GM19452 (cell line): ENCODE data around the gene USP30.

Experiments
- ATAC-seq: cut with Tn5 transposase; IDR thresholded peaks from one replicate; pipeline ENCODE4 v1.9.1; 2021; ENCODE audit not compliant: unreplicated experiment

The USP30 gene

DNA sequence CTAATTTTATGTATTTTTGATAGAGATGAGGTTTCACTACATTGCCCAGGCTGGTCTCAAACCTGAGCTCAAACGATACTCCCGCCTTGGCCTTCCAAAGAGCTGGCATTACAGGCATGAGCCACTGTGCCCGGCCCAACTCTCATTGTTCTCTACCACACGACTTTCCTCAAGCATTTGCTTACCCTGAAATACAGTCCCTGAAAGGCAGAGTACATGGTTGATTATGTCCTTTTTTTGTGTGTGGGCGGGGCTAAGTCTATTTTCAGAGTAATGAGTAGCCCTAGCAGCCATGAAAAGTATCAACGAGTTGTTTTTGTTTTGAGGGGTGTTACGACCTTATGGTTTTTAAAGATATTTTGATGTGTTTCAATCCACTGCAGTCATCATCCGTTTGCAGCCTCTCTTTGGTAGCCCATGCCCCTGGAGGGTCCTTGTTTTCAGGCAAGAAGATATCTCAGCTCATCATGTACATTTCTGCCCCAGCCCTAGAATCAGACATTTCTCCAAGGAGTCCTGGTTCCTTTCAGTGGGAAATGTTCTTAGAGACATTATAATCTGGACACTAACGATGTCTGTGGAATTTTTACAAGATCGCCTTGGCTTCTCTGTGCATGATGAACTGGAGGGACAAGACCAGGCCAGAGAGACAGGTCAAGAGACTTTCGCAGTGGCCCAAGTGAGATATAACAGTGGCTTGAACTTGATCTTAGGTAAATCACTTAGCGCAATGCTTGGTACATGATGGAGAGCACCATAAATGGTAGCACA is 72.7 kb downstream of the USP30 start:
- no peak for ATAC-seq

DNA sequence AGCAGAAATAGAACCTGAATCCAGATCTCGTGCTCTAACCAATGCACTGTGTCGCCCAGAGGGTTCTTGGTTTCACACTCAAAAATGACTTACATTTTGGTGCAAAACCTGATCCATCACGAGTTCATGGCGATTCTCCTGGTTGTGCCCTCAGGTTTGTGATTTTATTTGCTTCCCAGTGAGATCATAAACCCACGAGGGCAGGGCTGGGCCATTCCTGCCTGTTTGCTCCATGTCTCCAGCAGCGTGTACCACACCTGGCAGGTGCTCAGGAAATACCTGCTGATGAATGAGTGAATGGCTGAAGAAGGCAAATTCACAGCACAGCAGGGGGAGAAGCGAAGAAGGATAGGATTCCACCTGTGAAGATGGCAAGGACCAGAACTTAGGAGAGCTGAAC is 73.4 kb downstream of the USP30 start:
- ATAC-seq, result no peak

DNA sequence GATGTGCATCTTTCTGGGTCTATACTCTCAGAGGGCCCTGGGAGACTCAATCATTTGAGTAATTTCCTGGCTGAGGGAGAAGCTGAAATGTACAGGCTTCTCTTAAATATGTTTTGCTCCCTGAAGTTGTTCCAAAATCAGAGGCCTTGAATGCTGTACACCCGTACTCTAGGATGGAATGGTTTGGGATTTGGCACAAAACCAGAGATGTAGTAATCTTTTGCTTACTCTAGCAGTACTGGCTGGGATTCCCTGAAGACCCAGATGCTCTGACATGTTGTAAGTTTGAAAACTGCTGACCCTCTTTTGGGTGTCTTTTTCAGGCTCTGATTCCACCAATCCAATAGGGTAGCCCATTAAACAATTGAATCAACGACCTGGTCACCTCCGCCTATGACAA is 74.4 kb downstream of the USP30 start:
- ATAC-seq, result no peak

DNA sequence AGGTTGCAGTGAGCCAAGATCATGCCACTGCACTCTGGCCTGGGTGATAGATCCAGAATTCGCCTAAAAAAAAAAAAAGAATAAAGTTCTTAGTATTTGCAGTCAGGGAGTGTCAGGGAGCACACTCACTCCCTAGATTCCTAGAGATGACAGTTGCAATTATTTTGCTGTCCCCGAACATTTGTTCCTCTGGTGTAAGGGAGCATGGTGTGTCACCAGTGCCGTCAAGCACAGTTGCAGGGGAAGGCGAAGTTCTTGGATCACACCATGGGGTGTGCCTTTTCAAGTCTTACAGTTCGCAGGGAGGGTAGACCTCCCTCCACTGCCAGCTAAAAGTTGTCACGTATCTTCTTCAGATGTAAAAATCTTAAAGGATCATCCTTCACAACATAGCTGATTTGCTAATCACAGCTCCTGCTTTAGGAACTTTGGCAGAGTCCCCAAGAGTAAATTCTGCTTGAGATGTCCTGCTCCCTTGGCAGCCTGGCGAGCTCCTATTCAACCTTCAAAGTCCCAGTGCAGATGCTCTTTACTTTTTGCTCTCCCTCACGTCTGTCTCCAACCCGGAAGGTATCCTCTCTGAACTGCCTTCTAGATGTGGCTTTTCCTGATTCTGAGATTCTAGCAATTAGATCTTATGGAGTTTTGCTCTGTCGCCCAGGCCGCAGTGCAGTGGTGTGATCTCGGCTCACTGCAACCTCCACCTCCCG is 75.3 kb downstream of the USP30 start:
- no peak for ATAC-seq

DNA sequence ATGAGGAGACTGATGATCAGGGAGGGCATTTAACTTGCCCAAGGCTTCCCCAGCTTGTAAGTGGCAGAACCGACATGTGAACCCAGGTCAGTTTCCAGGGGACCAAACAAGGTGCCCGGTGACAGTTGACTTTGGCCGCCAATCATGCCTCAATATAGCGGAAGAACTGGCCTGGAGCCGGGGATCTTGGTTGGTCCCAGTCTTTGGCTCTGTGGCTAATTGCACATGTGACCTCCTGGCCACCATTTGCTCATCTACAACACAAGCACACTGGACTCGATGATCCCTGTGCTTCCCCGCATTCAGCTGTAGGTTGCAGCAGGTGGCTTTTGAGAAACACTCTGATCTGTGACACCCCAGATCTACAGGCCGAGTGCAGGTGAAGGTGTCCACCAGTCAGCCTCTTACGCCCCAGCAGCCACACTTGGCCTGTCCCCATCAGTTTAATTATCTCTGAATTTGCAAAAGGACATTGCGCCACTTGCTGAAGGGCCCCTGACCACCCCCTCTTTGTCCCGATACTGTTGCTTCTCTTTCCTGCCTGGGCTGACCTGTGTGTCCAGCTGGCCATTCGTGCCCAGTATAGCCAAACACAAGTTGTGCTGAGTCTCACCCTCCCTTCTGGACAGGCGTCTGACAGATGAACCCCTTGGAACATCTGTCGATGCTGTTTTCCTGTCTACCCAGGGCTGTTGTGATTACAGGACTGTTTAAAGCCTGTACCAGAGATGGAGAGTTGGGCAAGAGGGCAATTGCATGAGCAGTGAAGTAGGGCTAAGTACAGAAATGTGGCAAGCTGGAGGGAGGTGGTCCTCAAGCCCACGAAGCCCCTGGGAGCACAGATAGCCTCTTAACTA is 78.1 kb downstream of the USP30 start:
- ATAC-seq, result no peak

DNA sequence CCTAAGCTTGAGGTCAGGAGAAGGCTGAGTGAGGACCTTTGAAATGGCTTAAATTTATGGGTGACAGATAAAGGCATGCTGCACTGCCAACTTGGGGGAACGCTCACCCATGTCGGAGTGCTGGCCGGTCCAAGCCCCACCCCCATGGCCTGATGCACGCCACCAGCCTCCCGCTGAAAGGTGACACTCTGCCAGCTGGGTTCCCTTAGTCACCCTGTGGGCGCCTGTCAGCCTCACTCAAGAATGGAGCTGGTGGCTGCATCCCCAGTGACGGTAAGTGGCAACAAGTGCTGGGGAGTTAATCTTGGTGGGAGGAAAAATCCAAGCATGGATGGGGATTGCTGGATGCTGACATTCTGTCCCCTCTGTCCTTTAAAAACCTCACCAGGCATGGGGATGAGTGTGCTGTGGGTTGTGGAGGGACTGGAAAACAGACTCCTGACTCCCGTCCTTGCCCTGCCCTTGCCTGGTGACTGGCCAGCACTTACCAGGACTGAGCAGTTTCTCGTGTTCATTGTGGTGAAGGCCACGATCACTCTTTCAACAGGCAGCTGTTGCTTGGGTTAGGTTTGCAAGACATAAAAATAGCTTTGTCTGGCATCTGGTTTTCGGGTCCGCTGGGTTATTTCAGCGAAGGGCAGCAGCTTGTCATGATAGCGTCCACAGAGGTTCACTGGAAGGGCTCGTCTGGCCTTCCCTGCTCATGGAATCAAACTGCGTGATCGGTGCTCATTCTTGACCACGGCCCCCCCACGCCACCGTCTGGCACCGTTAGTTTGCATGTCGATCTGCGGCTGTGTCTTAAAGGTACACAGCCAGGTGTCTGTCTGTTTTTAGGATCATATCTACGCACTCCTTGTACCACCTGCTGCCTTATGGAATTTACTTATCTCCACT is 79.0 kb downstream of the USP30 start:
- ATAC-seq, result no peak

DNA sequence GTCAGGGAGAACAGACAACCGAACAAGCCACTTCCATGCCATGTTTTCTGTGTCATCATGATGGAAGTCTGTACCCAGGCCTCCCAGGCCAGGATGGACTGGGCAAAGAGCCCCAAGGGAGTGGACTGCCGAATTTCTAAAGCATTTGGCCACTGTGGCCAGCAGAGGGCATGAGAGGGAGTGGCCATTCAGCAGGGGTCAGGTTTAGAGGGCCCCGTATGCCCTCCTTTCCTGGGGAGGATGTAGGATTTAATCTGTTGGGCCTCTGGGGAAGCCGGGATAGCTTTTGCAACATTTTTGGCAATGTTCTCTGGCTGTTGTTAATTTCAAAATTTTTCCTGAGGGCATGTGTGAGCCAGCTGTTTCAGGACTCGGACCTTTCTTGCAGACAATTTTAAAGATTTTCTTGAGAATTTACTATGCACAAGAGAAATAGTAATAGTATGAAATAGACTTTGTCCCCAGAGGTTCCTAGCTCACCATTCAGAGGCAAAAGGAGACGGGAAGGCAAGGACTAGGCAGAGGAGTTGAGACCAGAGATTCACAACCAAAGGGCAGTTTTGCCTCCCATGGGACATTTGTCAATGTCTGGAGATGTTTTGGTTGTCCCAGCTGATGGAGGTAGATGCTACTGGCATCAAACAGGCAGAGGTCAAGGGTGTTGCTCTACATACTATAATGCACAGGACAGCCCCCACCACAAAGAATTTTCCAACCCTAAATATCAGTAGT is 82.0 kb downstream of the USP30 start:
- no peak for ATAC-seq

DNA sequence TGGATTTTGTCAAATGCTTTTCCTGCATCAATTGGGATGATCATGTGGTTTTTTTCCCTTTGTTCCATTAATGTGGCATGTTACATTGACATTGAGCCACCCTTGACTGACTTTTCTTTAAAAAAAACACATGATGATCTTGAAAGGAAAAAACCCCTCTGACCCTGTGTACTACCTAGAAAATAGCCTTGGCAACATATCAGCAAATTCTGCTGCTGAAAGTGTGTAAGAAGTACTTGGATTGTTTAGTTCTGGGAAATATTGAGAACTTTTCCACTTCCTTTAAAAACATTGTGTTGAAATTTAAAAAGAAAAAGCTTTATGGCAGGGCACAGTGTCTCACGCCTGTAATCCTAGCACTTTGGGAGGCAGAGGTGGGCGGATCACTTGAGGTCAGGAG is 84.7 kb downstream of the USP30 start:
- no peak for ATAC-seq
